Neural progenitor cell (in vitro differentiated cells): Measurements from ENCODE around the gene SMAD2. TPM values are rescaled to one million over a fixed set of nuclear protein-coding genes. Genes with fewer than 3 reads are reported as not detected.

ENCODE experiments used
- DNase-seq: peaks from one replicate; pipeline ENCODE4 v3.0.0-alpha.2; 2016; ENCODE audit warnings: low spot score
- H2AFZ ChIP-seq: fragments of 200-600 bp; sonication (generic); replicated peaks from 2 replicates; pipeline ENCODE4 v1.6.1; 2016; ENCODE audit warnings: antibody characterized with exemption
- H3F3A ChIP-seq: fragments of 200-600 bp; sonication (generic); 2 replicates; pipeline ENCODE4 v1.6.1; 2016; ENCODE audit warnings: antibody characterized with exemption, low read depth
- H3K27ac ChIP-seq: fragments of 200-600 bp; sonication (generic); 2 replicates; pipeline ENCODE4 v1.5.1; 2016; ENCODE audit warnings: mild to moderate bottlenecking
- H3K27me3 ChIP-seq: fragments of 200-600 bp; sonication (generic); 2 replicates; pipeline ENCODE4 v1.6.1; 2016; ENCODE audit warnings: mild to moderate bottlenecking, moderate library complexity
- H3K36me3 ChIP-seq: fragments of 200-600 bp; sonication (generic); 2 replicates; pipeline ENCODE4 v1.5.1; 2016
- H3K4me1 ChIP-seq: fragments of 200-600 bp; sonication (generic); 2 replicates; pipeline ENCODE4 v1.6.1; 2016; ENCODE audit warnings: mixed run types
- H3K4me2 ChIP-seq: fragments of 200-600 bp; sonication (generic); 2 replicates; pipeline ENCODE4 v1.6.1; 2016
- H3K4me3 ChIP-seq: fragments of 200-600 bp; sonication (generic); 2 replicates; pipeline ENCODE4 v1.5.1; 2016
- H3K79me2 ChIP-seq: fragments of 200-600 bp; sonication (generic); 2 replicates; pipeline ENCODE4 v1.6.1; 2016; ENCODE audit warnings: low read depth
- H3K9ac ChIP-seq: fragments of 200-600 bp; sonication (generic); 2 replicates; pipeline ENCODE4 v1.6.1; 2016
- H3K9me3 ChIP-seq: fragments of 200-600 bp; sonication (generic); 2 replicates; pipeline ENCODE4 v1.5.1; 2016; ENCODE audit warnings: low read depth
- H4K20me1 ChIP-seq: fragments of 200-600 bp; sonication (generic); 2 replicates; pipeline ENCODE4 v1.6.1; 2016; ENCODE audit warnings: low read depth
- H3K27ac Mint-ChIP-seq: 3 replicates; pipeline ENCODE4 v1.8.0; 2021; ENCODE audit warnings: mixed read lengths
- H3K27me3 Mint-ChIP-seq: 2 replicates; pipeline ENCODE4 v1.8.0; 2022; ENCODE audit warnings: low read depth, mild to moderate bottlenecking, inconsistent platforms, moderate library complexity, mixed read lengths; ENCODE audit not compliant: insufficient read depth
- H3K36me3 Mint-ChIP-seq: 3 replicates; pipeline ENCODE4 v1.8.0; 2021; ENCODE audit warnings: mixed read lengths
- H3K4me1 Mint-ChIP-seq: 3 replicates; pipeline ENCODE4 v1.8.0; 2021; ENCODE audit warnings: mixed read lengths
- H3K4me3 Mint-ChIP-seq: 3 replicates; pipeline ENCODE4 v1.8.0; 2021; ENCODE audit warnings: mild to moderate bottlenecking, moderate library complexity, mixed read lengths
- H3K9me3 Mint-ChIP-seq: 3 replicates; pipeline ENCODE4 v1.8.0; 2020; ENCODE audit warnings: mixed read lengths
- CTCF ChIP-seq: fragments of 200-600 bp; sonication (generic); IDR thresholded peaks from 2 replicates; pipeline ENCODE4 v1.5.1; 2017; ENCODE audit warnings: antibody characterized with exemption, mild to moderate bottlenecking
- EZH2 ChIP-seq: fragments of 200-600 bp; sonication (generic); IDR thresholded peaks from 2 replicates; pipeline ENCODE4 v1.6.1; 2017; ENCODE audit warnings: antibody characterized with exemption, mild to moderate bottlenecking, moderate library complexity
- EZH2phosphoT487 ChIP-seq: fragments of 200-600 bp; sonication (generic); IDR thresholded peaks from 2 replicates; pipeline ENCODE4 v1.6.1; 2017; ENCODE audit warnings: antibody characterized with exemption
- total RNA-seq: library from RNA; depleted of rRNA; stranded (reverse); fragments of >200 nt; gene quantifications from 2 replicates; pipeline ENCODE4 v1.2.3, GENCODE V29; 2015; ENCODE audit warnings: low replicate concordance

SMAD2 gene
- total RNA-seq, 1 donor from 2014 or later = 233 TPM

- Histone ChIP-seq H3K9ac (no peak overlapping the region), H2AFZ (no peak overlapping the region), H3K36me3 (peaks cover 16% of the 10 kb centered on the region), H3K9me3 (peaks cover 8% of the 10 kb centered on the region), H3K4me2 (no peak overlapping the region), H3K4me1 (peaks cover 29% of the 10 kb centered on the region), H4K20me1 (peaks cover 93% of the 10 kb centered on the region), H3K27ac (no peak overlapping the region), H3F3A (peaks cover 34% of the 10 kb centered on the region), H3K4me3 (no peak overlapping the region), H3K79me2 (peaks cover 100% of the 10 kb centered on the region), H3K27me3 (no peaks in the 10 kb centered on the region)
- no peak overlapping the region for H3K27ac Mint-ChIP-seq
- H3K9me3 Mint-ChIP-seq = peaks cover 67% of the 10 kb centered on the region
- peaks cover 76% of the 10 kb centered on the region for H3K36me3 Mint-ChIP-seq
- DNase-seq = no peak
- no peaks in the 10 kb centered on the region for H3K4me1 Mint-ChIP-seq
- H3K27me3 Mint-ChIP-seq = no peaks in the 10 kb centered on the region
- no peak overlapping the region for H3K4me3 Mint-ChIP-seq
- TF ChIP-seq CTCF = no peak
- no peak for TF ChIP-seq EZH2phosphoT487
- TF ChIP-seq EZH2 = no peak
Observed at GRCh38 chr18:47908592-47908991, 21.9 kb downstream of the SMAD2 start.

DNA sequence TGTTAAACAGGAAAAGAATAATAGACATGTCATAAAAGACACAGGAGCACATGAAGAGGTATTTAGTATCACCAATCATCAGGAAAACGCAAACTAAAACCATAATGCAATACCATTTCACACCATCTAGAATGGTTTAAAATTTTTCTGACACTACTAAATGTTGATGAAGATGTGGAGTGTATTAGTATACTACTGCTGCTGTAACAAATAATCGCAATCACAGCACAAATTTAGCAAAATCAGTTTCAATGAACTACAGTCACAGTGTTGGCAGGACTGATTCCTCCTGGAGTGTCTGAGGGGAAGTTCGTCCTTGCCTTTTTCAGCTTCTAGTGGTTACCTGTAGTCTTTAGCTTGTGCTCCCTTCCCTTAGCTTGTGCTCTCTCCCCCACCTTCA, 24.1 kb downstream of the SMAD2 start:
- Histone ChIP-seq H3K4me2 (no peak overlapping the region), H3K27ac (no peak overlapping the region), H4K20me1 (peaks cover 93% of the 10 kb centered on the region), H3K4me3 (no peak overlapping the region), H3K79me2 (peaks cover 100% of the 10 kb centered on the region), H3K9me3 (peaks cover 8% of the 10 kb centered on the region), H3K27me3 (no peaks in the 10 kb centered on the region), H3K4me1 (peaks cover 36% of the 10 kb centered on the region), H2AFZ (no peak overlapping the region), H3F3A (peaks cover 52% of the 10 kb centered on the region), H3K9ac (no peak overlapping the region), H3K36me3 (peaks cover 16% of the 10 kb centered on the region)
- Mint-ChIP-seq H3K36me3 (peaks cover 76% of the 10 kb centered on the region), H3K9me3 (peaks cover 75% of the 10 kb centered on the region), H3K4me3 (no peak overlapping the region), H3K27me3 (no peaks in the 10 kb centered on the region), H3K4me1 (no peaks in the 10 kb centered on the region), H3K27ac (no peak overlapping the region)
- TF ChIP-seq EZH2 = no peak
- no peak for TF ChIP-seq EZH2phosphoT487
- TF ChIP-seq CTCF = no peak
- DNase-seq = no peak

- no peak overlapping the region for H3K4me3 Mint-ChIP-seq
- peaks cover 69% of the 10 kb centered on the region for H3K9me3 Mint-ChIP-seq
- Histone ChIP-seq H3K79me2 (peaks cover 100% of the 10 kb centered on the region), H3K9me3 (peaks cover 8% of the 10 kb centered on the region), H3K27me3 (no peaks in the 10 kb centered on the region), H3K27ac (peak overlapping the region; percentile 56), H4K20me1 (peaks cover 93% of the 10 kb centered on the region), H3K4me3 (no peak overlapping the region), H2AFZ (no peak overlapping the region), H3F3A (peaks cover 61% of the 10 kb centered on the region), H3K9ac (no peak overlapping the region), H3K4me2 (peak overlapping the region; percentile 72), H3K4me1 (peaks cover 62% of the 10 kb centered on the region), H3K36me3 (peaks cover 16% of the 10 kb centered on the region)
- H3K27ac Mint-ChIP-seq = no peak overlapping the region
- TF ChIP-seq EZH2phosphoT487 (no peak), CTCF (no peak), EZH2 (no peak)
- no peak for DNase-seq
- H3K27me3 Mint-ChIP-seq = no peaks in the 10 kb centered on the region
- peaks cover 7% of the 10 kb centered on the region for H3K4me1 Mint-ChIP-seq
- peaks cover 62% of the 10 kb centered on the region for H3K36me3 Mint-ChIP-seq
Observed at GRCh38 chr18:47903809-47904208, 26.6 kb downstream of the SMAD2 start.
